Right lobe of liver (tissue), 6 donors: ENCODE results near the gene KRTAP19-7. TPM values are rescaled to one million over a fixed set of nuclear protein-coding genes. Genes with fewer than 3 reads are reported as not detected.

Source experiments
- ATAC-seq, 4 donors: fragments of 200-7000 bp; cut with Tn5 transposase; one replicate each; pipeline ENCODE4 v1.9.1; 2020; ENCODE audit warnings: mild to moderate bottlenecking in 4 of 4, moderate library complexity in 4 of 4
- DNase-seq, 3 donors: peaks; one replicate each; pipeline ENCODE4 v3.0.0-alpha.2; 2020
- H3K27ac ChIP-seq, 3 donors: fragments of 200-600 bp; one replicate each; pipeline ENCODE4 v1.8.0; 2022
- H3K27me3 ChIP-seq, 2 donors: fragments of 200-600 bp; one replicate each; pipeline ENCODE4 v1.8.0; 2022
- H3K36me3 ChIP-seq, 4 donors: fragments of 200-600 bp; sonication (generic) in 1 of 4; one replicate each; pipeline versions ENCODE4 v1.5.1 to v1.8.0; 2017 to 2022; ENCODE audit warnings: control low read depth in 1 of 4
- H3K4me1 ChIP-seq, 4 donors: fragments of 200-600 bp; sonication (generic) in 1 of 4; one replicate each; pipeline versions ENCODE4 v1.5.1 to v1.8.0; 2017 to 2022; ENCODE audit warnings: control low read depth in 1 of 4
- H3K4me3 ChIP-seq, 3 donors: fragments of 200-600 bp; one replicate each; pipeline ENCODE4 v1.8.0; 2022
- H3K9me3 ChIP-seq, 4 donors: fragments of 200-600 bp; sonication (generic) in 1 of 4; one replicate each; pipeline versions ENCODE4 v1.5.1 to v1.8.0; 2017 to 2022; ENCODE audit warnings: control low read depth in 1 of 4
- CTCF ChIP-seq, 4 donors: fragments of 200-600 bp in 3 of 4; fragments of 450-650 bp in 1 of 4; IDR thresholded peaks; one replicate each; pipeline versions ENCODE4 v1.5.1 to v1.8.0; 2016 to 2022; ENCODE audit warnings: antibody characterized with exemption in 4 of 4, mild to moderate bottlenecking in 2 of 4
- POLR2A ChIP-seq: fragments of 450-650 bp; IDR thresholded peaks from one replicate; pipeline ENCODE4 v1.6.1; 2017; ENCODE audit warnings: antibody characterized with exemption, mild to moderate bottlenecking
- WGBS: methylation state at CpG from one replicate; pipeline ENCODE4 v1.1.6; 2018; ENCODE audit warnings: low coverage, low lambda C conversion rate; ENCODE audit not compliant: insufficient coverage; ENCODE audit errors: missing lambda C conversion rate; 5-methylcytosine and 5-hydroxymethylcytosine counted together
- intact Hi-C, 2 donors: fragments of 100-400 bp; cut with DNase I; formaldehyde crosslinking; loops; one replicate each; pipeline versions ENCODE4 v1.11.2 to v1.14.1; 2022
- total RNA-seq, 6 experiments: library from RNA; depleted of rRNA in 2 of 6; stranded (reverse); fragments of >200 nt in 2 of 6; fragmentation: NEBNext Ultra II Directional in 3 of 6; extraction: Animal tissue kit (Norgen Biotek cat#: 25700) in 3 of 6; gene quantifications; one replicate each; pipeline versions ENCODE4 v1.1.0 to v1.2.4, GENCODE V29; 2016 to 2023
- donor health status: DM: no; HTN: yes; CAD: no.
- donor health status: DM: no; HTN: no; CAD: no.
- donor health status: DM: no; HTN: no; CAD: no.
- donor health status: DM: no; HTN: yes; CAD: no.
- donor health status: DM: no; HTN: yes; CAD: no.

Gene KRTAP19-7
- total RNA-seq, 6 experiments from 2014 or later: not detected

- 79% methylated on average over 3 of the region's 4 CpGs for WGBS
- Histone ChIP-seq H3K9me3 (no peaks in the 10 kb centered on the region), H3K4me1 (no peaks in the 10 kb centered on the region), H3K4me3 (no peak within 1 kb of the TSS), H3K27ac (no peak within 1 kb of the TSS), H3K36me3 (no peaks in the 10 kb centered on the region), H3K27me3 (no peaks in the 10 kb centered on the region)
- DNase-seq (no peak), ATAC-seq (no peak)
- no peak for TF ChIP-seq CTCF (IDR thresholded peaks at IDR 0.05)
- no peak for TF ChIP-seq POLR2A
- intact Hi-C loops: no loop called here
Observed at GRCh38 chr21:30592140-30592539, 31.0 kb upstream of the KRTAP19-7 start, which contains the start of gene KRTAP6-3. TSS of gene KRTAP6-3 (plus strand) at chr21:30592440. CDS start at chr21:30592446, 6 bp downstream.

- H3K27ac ChIP-seq: no peak within 1 kb of the TSS
- TF ChIP-seq CTCF (IDR thresholded peaks at IDR 0.05) (no peak), POLR2A (no peak)
- intact Hi-C loops: no loop called here
- no peaks in the 10 kb centered on the region for H3K36me3 ChIP-seq
- ATAC-seq (no peak), DNase-seq (no peak)
- H3K27me3 ChIP-seq: no peaks in the 10 kb centered on the region
- no peaks in the 10 kb centered on the region for H3K4me1 ChIP-seq
- no peak within 1 kb of the TSS for H3K4me3 ChIP-seq
- H3K9me3 ChIP-seq: no peaks in the 10 kb centered on the region
Observed at GRCh38 chr21:30590297-30590696, 29.2 kb upstream of the KRTAP19-7 start, which contains the start of gene KRTAP22-2. TSS of gene KRTAP22-2 (minus strand) at chr21:30590397.

- H3K27me3 ChIP-seq: no peaks in the 10 kb centered on the region
- no peak for ATAC-seq
- no peaks in the 10 kb centered on the region for H3K9me3 ChIP-seq
- H3K4me3 ChIP-seq: no peak overlapping the region
- DNase-seq: no peak
- no peaks in the 10 kb centered on the region for H3K4me1 ChIP-seq
- WGBS: 50% methylated on average over 1 of the region's 1 CpG
- intact Hi-C loops: no loop called here
- TF ChIP-seq POLR2A: no peak
- no peak for TF ChIP-seq CTCF (IDR thresholded peaks at IDR 0.05)
- no peaks in the 10 kb centered on the region for H3K36me3 ChIP-seq
- no peak overlapping the region for H3K27ac ChIP-seq
Observed at GRCh38 chr21:30582870-30583269, 21.8 kb upstream of the KRTAP19-7 start.

- no peak for ATAC-seq
Observed at GRCh38 chr21:30580132-30580531, 19.0 kb upstream of the KRTAP19-7 start.

More at GRCh38 chr21:30580132-30580531, 19.0 kb upstream of the KRTAP19-7 start:
- H3K9me3 ChIP-seq: no peaks in the 10 kb centered on the region
- H3K27me3 ChIP-seq: no peaks in the 10 kb centered on the region
- intact Hi-C loops: no loop called here
- H3K27ac ChIP-seq: no peak overlapping the region
- 41% methylated on average over 3 of the region's 3 CpGs for WGBS
- no peaks in the 10 kb centered on the region for H3K36me3 ChIP-seq
- H3K4me1 ChIP-seq: no peaks in the 10 kb centered on the region
- no peak overlapping the region for H3K4me3 ChIP-seq
- no peak for DNase-seq
- TF ChIP-seq POLR2A (no peak), CTCF (IDR thresholded peaks at IDR 0.05) (no peak)
